H1 (cell line): ENCODE measurements around the gene CYP4A11. TPM values are rescaled to one million over a fixed set of nuclear protein-coding genes. Genes with fewer than 3 reads are reported as not detected.
"Not testable (repeated sequence)": the region's sequence is repeated elsewhere in the genome, so short reads cannot be mapped to it uniquely, and the experiment has no call there.

Experiments
- CTCF ChIA-PET: fragments of 300-600 bp; sonication (Branson Sonifier 250); formaldehyde crosslinking; loops from one replicate; lab custom pipeline; 2021; ENCODE audit not compliant: partially characterized antibody; lab: Charles Lee
- POLR2A ChIA-PET: fragments of 300-600 bp; sonication (Branson Sonifier 250); formaldehyde crosslinking; loops from one replicate; lab custom pipeline; 2021; ENCODE audit warnings: inconsistent platforms; ENCODE audit not compliant: partially characterized antibody; lab: Charles Lee
- DNase-seq, 2 experiments: peaks; one replicate each; pipeline versions ENCODE4 v3.0.0 to v3.0.0-alpha.2; 2010 to 2022; ENCODE audit warnings: low spot score in 2 of 2, low read depth in 1 of 2, mixed read lengths in 1 of 2
- FAIRE-seq: peaks from 2 replicates; lab custom pipeline; 2011; peaks lifted over from hg19 to GRCh38; lab: Jason Lieb, UNC
- H2AFZ ChIP-seq: 2 replicates; pipeline ENCODE4 v1.8.1; 2012; ENCODE audit warnings: low read length, inconsistent platforms
- H2AK5ac ChIP-seq: 2 replicates; pipeline ENCODE4 v1.6.1; 2013; ENCODE audit warnings: low read depth, low read length
- H2BK120ac ChIP-seq: replicated peaks from 2 replicates; pipeline ENCODE3; 2013; ENCODE audit warnings: low read depth, low read length, inconsistent platforms
- H2BK12ac ChIP-seq: 2 replicates; pipeline ENCODE4 v1.6.1; 2013; ENCODE audit warnings: low read depth, low read length
- H2BK15ac ChIP-seq: 2 replicates; pipeline ENCODE4 v1.6.1; 2013; ENCODE audit warnings: low read length
- H2BK20ac ChIP-seq: 2 replicates; pipeline ENCODE4 v1.6.1; 2013; ENCODE audit warnings: low read length
- H2BK5ac ChIP-seq: 2 replicates; pipeline ENCODE4 v1.6.1; 2013; ENCODE audit warnings: low read depth, low read length
- H3K14ac ChIP-seq: 2 replicates; pipeline ENCODE4 v1.6.1; 2013; ENCODE audit warnings: inconsistent platforms; ENCODE audit not compliant: insufficient read length
- H3K18ac ChIP-seq: 2 replicates; pipeline ENCODE4 v1.6.1; 2013; ENCODE audit warnings: low read length; ENCODE audit errors: extremely low read depth
- H3K23ac ChIP-seq: 2 replicates; pipeline ENCODE4 v1.6.1; 2013; ENCODE audit warnings: inconsistent platforms; ENCODE audit not compliant: insufficient read length
- H3K23me2 ChIP-seq: 2 replicates; pipeline ENCODE4 v1.6.1; 2013; ENCODE audit warnings: low read depth, low read length
- H3K27ac ChIP-seq: 2 replicates; pipeline ENCODE4 v1.6.1; 2011; ENCODE audit warnings: low read depth, low read length, inconsistent platforms
- H3K27me3 ChIP-seq, 4 experiments: replicated peaks in 1 of 4; 1 replicate in 1 of 4; 2 replicates in 3 of 4; pipeline versions ENCODE4 v1.6.1 to v1.8.1; 2011 to 2013; ENCODE audit warnings: low read length in 3 of 4, mild to moderate bottlenecking in 3 of 4, inconsistent platforms in 2 of 4, mixed read lengths in 2 of 4, moderate library complexity in 1 of 4; ENCODE audit not compliant: control insufficient read depth in 3 of 4, insufficient read depth in 3 of 4; ENCODE audit errors: extremely low read depth in 1 of 4
- H3K36me3 ChIP-seq, 4 experiments: 2 replicates each; pipeline versions ENCODE4 v1.6.1 to v1.8.1; 2011 to 2013; ENCODE audit warnings: mild to moderate bottlenecking in 4 of 4, low read length in 3 of 4, moderate library complexity in 2 of 4, control low read depth in 1 of 4, inconsistent platforms in 1 of 4; ENCODE audit not compliant: insufficient read depth in 4 of 4, control insufficient read depth in 2 of 4
- H3K4ac ChIP-seq: replicated peaks from 2 replicates; pipeline ENCODE3; 2013; ENCODE audit warnings: low read length, low read depth, mixed read lengths, inconsistent platforms; ENCODE audit not compliant: insufficient read length
- H3K4me1 ChIP-seq, 4 experiments: replicated peaks in 1 of 4; 1 replicate in 1 of 4; 2 replicates in 3 of 4; pipeline versions ENCODE4 v1.6.1 to v1.8.1; 2011 to 2013; ENCODE audit warnings: low read length in 3 of 4, inconsistent platforms in 2 of 4, mixed read lengths in 1 of 4; ENCODE audit not compliant: insufficient read depth in 4 of 4, control insufficient read depth in 3 of 4
- H3K4me2 ChIP-seq, 2 experiments: 2 replicates each; pipeline versions ENCODE4 v1.6.1 to v1.8.1; 2011 to 2013; ENCODE audit warnings: low read depth in 2 of 2, low read length in 2 of 2, control low read depth in 1 of 2, inconsistent platforms in 1 of 2, mild to moderate bottlenecking in 1 of 2; ENCODE audit not compliant: insufficient read depth in 1 of 2
- H3K4me3 ChIP-seq, 4 experiments: fragments of 200-600, 300-600 bp in 1 of 4; sonication (generic), shearing (Covaris generic), sonication (Bioruptor Twin) in 1 of 4; 2 replicates each; pipeline versions ENCODE4 v1.5.1 to v1.8.1; 2011 to 2016; ENCODE audit warnings: low read length in 4 of 4, low read depth in 3 of 4, control low read depth in 2 of 4, inconsistent platforms in 2 of 4, mild to moderate bottlenecking in 2 of 4, mixed read lengths in 1 of 4, moderate library complexity in 1 of 4; ENCODE audit not compliant: insufficient read depth in 2 of 4; ENCODE audit errors: extremely low read depth in 1 of 4
- H3K56ac ChIP-seq: replicated peaks from 2 replicates; pipeline ENCODE3; 2013; ENCODE audit warnings: low read depth, mild to moderate bottlenecking, mixed read lengths, low read length, inconsistent platforms; ENCODE audit not compliant: insufficient read length
- H3K79me1 ChIP-seq: 2 replicates; pipeline ENCODE4 v1.6.1; 2013; ENCODE audit warnings: low read depth, low read length, control low read depth
- H3K79me2 ChIP-seq, 2 experiments: 2 replicates each; pipeline versions ENCODE4 v1.6.1 to v1.8.1; 2012 to 2013; ENCODE audit warnings: low read length in 2 of 2, mild to moderate bottlenecking in 2 of 2, inconsistent platforms in 1 of 2; ENCODE audit not compliant: insufficient read depth in 2 of 2, control insufficient read depth in 1 of 2
- H3K9ac ChIP-seq, 4 experiments: replicated peaks in 1 of 4; 1 replicate in 1 of 4; 2 replicates in 3 of 4; pipeline versions ENCODE4 v1.6.1 to v1.8.1; 2011 to 2013; ENCODE audit warnings: low read depth in 3 of 4, low read length in 3 of 4, control low read depth in 2 of 4, mild to moderate bottlenecking in 2 of 4, moderate library complexity in 2 of 4, inconsistent platforms in 1 of 4; ENCODE audit errors: extremely low read depth in 1 of 4
- H3K9me3 ChIP-seq, 2 experiments: 2 replicates each; pipeline versions ENCODE4 v1.6.1 to v1.8.1; 2012 to 2013; ENCODE audit warnings: mild to moderate bottlenecking in 2 of 2, moderate library complexity in 2 of 2, control low read depth in 1 of 2, inconsistent platforms in 1 of 2, low read depth in 1 of 2, low read length in 1 of 2, mixed read lengths in 1 of 2; ENCODE audit not compliant: insufficient read depth in 2 of 2
- H4K20me1 ChIP-seq, 2 experiments: replicated peaks in 1 of 2; 2 replicates each; pipeline versions ENCODE3 to v1.8.1; 2011 to 2013; ENCODE audit warnings: inconsistent platforms in 2 of 2, low read length in 2 of 2, mild to moderate bottlenecking in 1 of 2; ENCODE audit not compliant: insufficient read depth in 2 of 2, control insufficient read depth in 1 of 2
- H4K5ac ChIP-seq: 2 replicates; pipeline ENCODE4 v1.6.1; 2013; ENCODE audit warnings: low read length, low read depth, mixed read lengths, inconsistent platforms; ENCODE audit not compliant: insufficient read length
- H4K8ac ChIP-seq: 2 replicates; pipeline ENCODE4 v1.8.0; 2013; ENCODE audit warnings: mild to moderate bottlenecking, moderate library complexity, low read length, inconsistent platforms; ENCODE audit not compliant: insufficient read depth; ENCODE audit errors: extremely low read depth
- H4K91ac ChIP-seq: replicated peaks from 2 replicates; pipeline ENCODE3; 2013; ENCODE audit warnings: low read length, mixed read lengths, inconsistent platforms; ENCODE audit not compliant: insufficient read length
- WGBS, 2 experiments: shearing (Covaris generic) in 1 of 2; methylation state at CpG; one replicate each; pipeline versions ENCODE4 v1.1.6 to v1.1.7; 2013 to 2015; ENCODE audit warnings: low lambda C conversion rate in 2 of 2, mixed read lengths in 2 of 2, inconsistent platforms in 1 of 2, low coverage in 1 of 2, missing lambda C conversion rate in 1 of 2; ENCODE audit not compliant: insufficient replicate concordance in 2 of 2, insufficient coverage in 1 of 2, insufficient read length in 1 of 2; ENCODE audit errors: extremely low coverage in 1 of 2, missing lambda C conversion rate in 1 of 2; 5-methylcytosine and 5-hydroxymethylcytosine counted together
- polyA plus RNA-seq, 7 experiments: library from polyadenylated mRNA; depleted of rRNA in 3 of 7; stranded (reverse) in 5 of 7; unstranded in 2 of 7; fragments of >200 nt in 5 of 7; fragments of 200-250 nt in 2 of 7; gene quantifications; 1 replicate in 5 of 7; 2 replicates in 1 of 7; 4 replicates in 1 of 7; pipeline versions ENCODE4 v1.2.1 to v1.2.3, GENCODE V29; 2011 to 2013; ENCODE audit warnings: missing spikeins in 2 of 7, mixed read lengths in 2 of 7
- small RNA-seq: library from polyadenylated mRNA; stranded (forward); fragments of <200 nt; extraction: miRNeasy Mini kit (QIAGEN cat#:217004); gene quantifications from one replicate; pipeline ENCODE3, GENCODE V24; 2013; ENCODE audit not compliant: insufficient read depth
- total RNA-seq: library from RNA; stranded (reverse); fragmentation: NEBNext Ultra II Directional; extraction: Animal tissue kit (Norgen Biotek cat#: 25700); gene quantifications from 2 replicates; pipeline ENCODE4 v1.2.1, GENCODE V29; 2021

The CYP4A11 gene
- total and polyA plus RNA-seq, 2 of the 8 experiments (the other 6 are each of a cell fraction or from before 2014, with no cell fraction given): not detected

GRCh38 chr1:46881656-46882055, 59.6 kb downstream of the CYP4A11 start:
- H2BK120ac ChIP-seq, H4K91ac ChIP-seq, H3K36me3 ChIP-seq, CTCF ChIA-PET, H3K79me1 ChIP-seq, H4K8ac ChIP-seq, H3K27me3 ChIP-seq, H2AFZ ChIP-seq, H2BK15ac ChIP-seq, H3K27ac ChIP-seq, H3K9me3 ChIP-seq, FAIRE-seq, H3K9ac ChIP-seq, H3K56ac ChIP-seq, H3K18ac ChIP-seq, H2AK5ac ChIP-seq, H3K4me1 ChIP-seq, H2BK20ac ChIP-seq, DNase-seq, H2BK12ac ChIP-seq, H3K4me2 ChIP-seq, H3K23ac ChIP-seq, H2BK5ac ChIP-seq, POLR2A ChIA-PET, H3K4ac ChIP-seq, H3K4me3 ChIP-seq, H3K14ac ChIP-seq, H3K23me2 ChIP-seq, H4K20me1 ChIP-seq, H3K79me2 ChIP-seq, H4K5ac ChIP-seq: not testable (repeated sequence)
- whole genome bisulfite sequencing, 2 experiments: 88% methylated on average over 3 of the region's 3 CpGs; no CpG with 5 or more reads in 1 of the 2 experiments

Small RNA genes within 50 kb of the gene (small RNA-seq; reads per million reads assigned to genes)
- not detected for gene CYP4A26P

Other genes starting within 250 kb of the CYP4A11 start
- gene EFCAB14, start 222.4 kb downstream of the CYP4A11 start, total RNA-seq: 36.9 and 40.4 TPM in 2 replicates
- gene EFCAB14, start 222.4 kb downstream of the CYP4A11 start, polyA plus RNA-seq (2011; rRNA removed): 14.0 and 19.4 TPM in 2 replicates
- gene CYP4B1, start 142.4 kb downstream of the CYP4A11 start, total RNA-seq: not detected in 2 replicates
- 0.08 and 0.23 TPM in 2 replicates for gene CYP4B1, start 142.4 kb downstream of the CYP4A11 start, polyA plus RNA-seq (2011; rRNA removed)
- 1.3 and 1.4 TPM in 2 replicates for gene CYP4X1, start 82.2 kb upstream of the CYP4A11 start, total RNA-seq
- gene CYP4X1, start 82.2 kb upstream of the CYP4A11 start, polyA plus RNA-seq (2011; rRNA removed): 2.0 and 3.5 TPM in 2 replicates
- gene CYP4Z1, start 125.8 kb upstream of the CYP4A11 start, total RNA-seq: not detected in 2 replicates
- gene CYP4Z1, start 125.8 kb upstream of the CYP4A11 start, polyA plus RNA-seq (2011; rRNA removed): not detected in 2 replicates
- not detected in 2 replicates for gene CYP4A22, start 196.0 kb upstream of the CYP4A11 start, total RNA-seq
- gene CYP4A22, start 196.0 kb upstream of the CYP4A11 start, polyA plus RNA-seq (2011; rRNA removed): 0.03 TPM in 1 of 2 replicates, not detected in the other
- gene PDZK1IP1, start 248.6 kb upstream of the CYP4A11 start, total RNA-seq: not detected in 2 replicates
- gene PDZK1IP1, start 248.6 kb upstream of the CYP4A11 start, polyA plus RNA-seq (2011; rRNA removed): 0.17 TPM in 1 of 2 replicates, not detected in the other